Esophagus muscularis mucosa (tissue), 2 donors: Measurements from ENCODE around the gene FBLN7.

Source experiments
- POLR2A ChIP-seq: fragments of 450-650 bp; IDR thresholded peaks from one replicate; pipeline ENCODE4 v1.6.1; 2017; ENCODE audit warnings: antibody characterized with exemption, moderate library complexity, mild to moderate bottlenecking, low read depth
- POLR2AphosphoS5 ChIP-seq, 2 donors: sonication (generic); formaldehyde crosslinking; IDR thresholded peaks; one replicate each; pipeline ENCODE4 v1.6.1; 2017; ENCODE audit warnings: antibody characterized with exemption in 2 of 2

GRCh38 chr2:112129060-112129459 lies 9.1 kb upstream of the FBLN7 start:
- TF ChIP-seq POLR2A, result no peak
- TF ChIP-seq POLR2AphosphoS5 (IDR thresholded peaks at IDR 0.05), result no peak
